Measurements from ENCODE around the gene FBXO17. TPM values are rescaled to one million over a fixed set of nuclear protein-coding genes. Genes with fewer than 3 reads are reported as not detected.

The FBXO17 gene
- total RNA-seq, 6 experiments from 2014 or later, result 17.5 to 21.5 (median 18.7) TPM

DNA sequence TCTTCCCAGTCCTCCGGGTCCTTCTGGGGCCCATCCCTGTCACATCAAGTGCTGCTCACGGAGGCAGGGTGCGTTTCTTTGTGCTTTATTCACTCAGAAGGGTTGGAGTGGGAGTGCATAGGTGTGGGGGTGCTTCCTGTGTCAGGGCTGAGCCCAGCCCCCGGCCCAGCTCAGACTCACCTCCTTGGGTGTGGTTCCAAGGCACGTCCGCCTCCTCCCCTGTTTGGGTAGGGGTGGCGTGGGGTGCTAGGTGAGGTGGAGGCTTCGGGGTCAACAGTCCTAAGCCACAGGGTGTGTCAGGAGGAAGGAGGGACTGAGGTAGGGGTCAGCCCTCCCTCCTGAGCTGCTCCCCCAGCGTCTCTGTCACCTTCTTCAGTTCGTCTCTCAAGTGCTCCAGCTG is 66.6 kb downstream of the FBXO17 start:
- H3K36me3 Mint-ChIP-seq (ENCODE audit: low read depth), result peaks cover 31% of the 10 kb centered on the region
- H3K4me1 Mint-ChIP-seq (ENCODE audit: low read depth), result no peaks in the 10 kb centered on the region
- DNase-seq, result no peak
- peaks cover 14% of the 10 kb centered on the region for H3K9me3 Mint-ChIP-seq
- H3K4me3 Mint-ChIP-seq, result no peak overlapping the region
- peaks cover 5% of the 10 kb centered on the region for H3K27me3 Mint-ChIP-seq (ENCODE audit: insufficient read depth)
- TF ChIP-seq, protein P1, sequence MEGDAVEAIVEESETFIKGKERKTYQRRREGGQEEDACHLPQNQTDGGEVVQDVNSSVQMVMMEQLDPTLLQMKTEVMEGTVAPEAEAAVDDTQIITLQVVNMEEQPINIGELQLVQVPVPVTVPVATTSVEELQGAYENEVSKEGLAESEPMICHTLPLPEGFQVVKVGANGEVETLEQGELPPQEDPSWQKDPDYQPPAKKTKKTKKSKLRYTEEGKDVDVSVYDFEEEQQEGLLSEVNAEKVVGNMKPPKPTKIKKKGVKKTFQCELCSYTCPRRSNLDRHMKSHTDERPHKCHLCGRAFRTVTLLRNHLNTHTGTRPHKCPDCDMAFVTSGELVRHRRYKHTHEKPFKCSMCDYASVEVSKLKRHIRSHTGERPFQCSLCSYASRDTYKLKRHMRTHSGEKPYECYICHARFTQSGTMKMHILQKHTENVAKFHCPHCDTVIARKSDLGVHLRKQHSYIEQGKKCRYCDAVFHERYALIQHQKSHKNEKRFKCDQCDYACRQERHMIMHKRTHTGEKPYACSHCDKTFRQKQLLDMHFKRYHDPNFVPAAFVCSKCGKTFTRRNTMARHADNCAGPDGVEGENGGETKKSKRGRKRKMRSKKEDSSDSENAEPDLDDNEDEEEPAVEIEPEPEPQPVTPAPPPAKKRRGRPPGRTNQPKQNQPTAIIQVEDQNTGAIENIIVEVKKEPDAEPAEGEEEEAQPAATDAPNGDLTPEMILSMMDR (IDR thresholded peaks at IDR 0.05), result no peak
- H3K27ac Mint-ChIP-seq, result no peak overlapping the region

DNA sequence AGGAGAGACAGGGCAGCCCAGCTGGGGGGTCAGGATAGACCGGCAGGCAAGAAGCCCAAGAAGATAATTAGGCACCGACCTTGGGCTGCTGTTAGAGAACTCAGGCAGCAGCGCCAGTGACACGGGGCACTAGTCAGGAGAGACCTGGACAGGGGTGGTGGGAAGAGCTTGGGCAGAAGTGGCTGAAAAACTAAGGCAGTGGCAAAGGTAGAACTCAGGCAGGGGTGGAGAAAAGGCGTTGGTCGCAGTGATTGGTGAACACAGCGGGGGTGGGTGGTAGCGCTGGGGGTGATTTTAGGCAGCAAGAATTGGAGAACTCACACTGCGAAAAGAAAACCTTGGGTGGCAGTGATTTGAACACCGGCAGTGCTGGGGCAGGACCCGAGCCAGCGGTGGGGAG is 67.9 kb downstream of the FBXO17 start:
- no peaks in the 10 kb centered on the region for H3K4me1 Mint-ChIP-seq (ENCODE audit: low read depth)
- TF ChIP-seq, protein P1 (IDR thresholded peaks at IDR 0.05), result no peak
- H3K27ac Mint-ChIP-seq, result no peak overlapping the region

DNA sequence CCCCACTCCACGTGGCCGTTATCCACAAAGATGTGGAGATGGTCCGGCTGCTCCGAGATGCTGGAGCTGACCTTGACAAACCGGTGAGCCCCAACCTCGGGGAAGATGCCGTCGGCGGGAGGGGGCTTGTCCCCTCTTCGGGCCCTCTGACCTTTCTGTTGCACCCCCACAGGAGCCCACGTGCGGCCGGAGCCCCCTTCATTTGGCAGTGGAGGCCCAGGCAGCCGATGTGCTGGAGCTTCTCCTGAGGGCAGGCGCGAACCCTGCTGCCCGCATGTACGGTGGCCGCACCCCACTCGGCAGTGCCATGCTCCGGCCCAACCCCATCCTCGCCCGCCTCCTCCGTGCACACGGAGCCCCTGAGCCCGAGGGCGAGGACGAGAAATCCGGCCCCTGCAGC is 68.3 kb downstream of the FBXO17 start:
- H3K9me3 Mint-ChIP-seq, result peaks cover 14% of the 10 kb centered on the region
- peaks cover 5% of the 10 kb centered on the region for H3K27me3 Mint-ChIP-seq (ENCODE audit: insufficient read depth)
- peaks cover 31% of the 10 kb centered on the region for H3K36me3 Mint-ChIP-seq (ENCODE audit: low read depth)
- no peak overlapping the region for H3K4me3 Mint-ChIP-seq
- no peaks in the 10 kb centered on the region for H3K4me1 Mint-ChIP-seq (ENCODE audit: low read depth)
- no peak for DNase-seq
- no peak overlapping the region for H3K27ac Mint-ChIP-seq
- TF ChIP-seq, protein P1 (IDR thresholded peaks at IDR 0.05), result no peak

More for the DNA sequence above, 67.9 kb downstream of the FBXO17 start:
- H3K27me3 Mint-ChIP-seq (ENCODE audit: insufficient read depth), result peaks cover 5% of the 10 kb centered on the region
- H3K9me3 Mint-ChIP-seq, result peaks cover 14% of the 10 kb centered on the region
- H3K4me3 Mint-ChIP-seq, result no peak overlapping the region
- peaks cover 31% of the 10 kb centered on the region for H3K36me3 Mint-ChIP-seq (ENCODE audit: low read depth)
- DNase-seq, result no peak

DNA sequence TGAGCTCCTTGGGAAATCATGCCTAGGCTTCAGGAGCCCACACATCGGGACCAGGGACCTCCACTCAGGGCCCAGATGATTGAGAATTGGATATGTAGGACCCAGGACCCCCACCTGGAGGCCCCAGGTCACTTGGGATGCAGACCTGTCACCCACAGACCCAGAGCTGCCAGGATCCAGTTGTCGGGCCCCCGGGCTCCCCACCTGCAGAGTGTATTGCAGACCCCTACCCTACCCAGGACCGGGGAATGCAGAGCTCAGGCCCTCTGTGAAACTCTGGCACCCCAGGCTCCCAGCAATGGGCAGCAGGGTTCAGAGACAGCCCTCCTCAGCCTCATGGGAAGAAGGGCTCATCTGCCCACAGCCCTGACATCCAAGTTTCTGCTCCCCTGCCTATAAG is 69.9 kb downstream of the FBXO17 start:
- peaks cover 8% of the 10 kb centered on the region for H3K4me1 Mint-ChIP-seq (ENCODE audit: low read depth)
- H3K27ac Mint-ChIP-seq, result no peak overlapping the region
- no peak overlapping the region for H3K4me3 Mint-ChIP-seq
- no peak for DNase-seq
- peaks cover 14% of the 10 kb centered on the region for H3K9me3 Mint-ChIP-seq
- H3K27me3 Mint-ChIP-seq (ENCODE audit: insufficient read depth), result peaks cover 2% of the 10 kb centered on the region; the same call in 1 of the 2 replicates
- H3K36me3 Mint-ChIP-seq (ENCODE audit: low read depth), result peaks cover 31% of the 10 kb centered on the region
- TF ChIP-seq, protein P1 (IDR thresholded peaks at IDR 0.05), result no peak

DNA sequence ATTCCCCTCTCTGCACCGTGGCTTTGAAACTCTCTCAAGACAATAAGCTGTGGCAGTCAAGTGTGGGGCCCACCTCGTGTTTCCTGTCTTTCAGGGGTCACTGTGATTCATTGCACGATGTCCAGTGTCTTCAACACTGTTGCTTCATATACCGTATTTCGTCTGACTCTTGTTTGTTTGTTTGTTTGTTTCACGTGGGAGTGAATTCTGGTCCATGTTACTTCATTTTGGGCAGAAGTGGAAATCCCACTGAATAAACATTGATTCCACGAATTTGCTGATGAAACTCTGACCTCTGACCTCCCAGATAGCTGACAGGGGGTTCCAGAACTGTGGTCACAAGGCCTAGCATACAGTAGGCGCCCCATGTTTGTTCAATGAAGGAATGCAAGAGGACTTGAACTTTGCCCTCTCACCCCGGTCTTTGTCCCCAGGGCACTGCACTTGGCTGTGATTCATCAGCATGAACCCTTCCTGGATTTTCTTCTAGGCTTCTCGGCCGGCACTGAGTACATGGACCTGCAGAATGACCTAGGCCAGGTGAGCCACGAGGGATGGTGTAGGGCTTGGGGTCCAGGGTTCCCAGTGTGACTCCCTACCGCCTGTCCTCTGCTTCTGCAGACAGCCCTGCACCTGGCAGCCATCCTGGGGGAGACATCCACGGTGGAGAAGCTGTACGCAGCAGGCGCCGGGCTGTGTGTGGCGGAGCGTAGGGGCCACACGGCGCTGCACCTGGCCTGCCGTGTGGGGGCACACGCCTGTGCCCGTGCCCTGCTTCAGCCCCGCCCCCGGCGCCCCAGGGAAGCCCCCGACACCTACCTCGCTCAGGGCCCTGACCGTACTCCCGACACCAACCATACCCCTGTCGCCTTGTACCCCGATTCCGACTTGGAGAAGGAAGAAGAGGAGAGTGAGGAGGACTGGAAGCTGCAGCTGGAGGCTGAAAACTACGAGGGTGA is 70.7 kb downstream of the FBXO17 start:
- Mint-ChIP-seq H3K36me3 (ENCODE audit: low read depth) (peaks cover 31% of the 10 kb centered on the region), H3K27ac (no peak overlapping the region), H3K4me1 (ENCODE audit: low read depth) (peaks cover 11% of the 10 kb centered on the region), H3K9me3 (peaks cover 14% of the 10 kb centered on the region), H3K27me3 (ENCODE audit: insufficient read depth) (peaks cover 2% of the 10 kb centered on the region; the same call in 1 of the 2 replicates), H3K4me3 (no peak overlapping the region)
- no peak for DNase-seq
- TF ChIP-seq, protein P1 (IDR thresholded peaks at IDR 0.05), result no peak
